Activated T-helper 1 cell treated with anti-CD3 and anti-CD28 coated beads, Interleukin-12 subunit alpha, Interleukin-12 subunit beta, Interleukin-2, Interleukin-4 antibody, amounts not matched to agents 30 ng/mL and 10 ng/mL and 1 ng/mL, durations not matched to agents 14 hours and 24 hours and 36 hours (primary cell): ENCODE measurements around the gene GINS2. TPM values are rescaled to one million over a fixed set of nuclear protein-coding genes. Genes with fewer than 3 reads are reported as not detected.

ENCODE experiments used
- DNase-seq: peaks from one replicate; pipeline ENCODE4 v3.0.0; 2021; ENCODE audit warnings: low spot score
- H3K27ac Mint-ChIP-seq: one replicate; pipeline ENCODE4 v1.8.0; 2021; ENCODE audit warnings: mild to moderate bottlenecking, mixed read lengths
- H3K27me3 Mint-ChIP-seq: one replicate; pipeline ENCODE4 v1.8.0; 2022; ENCODE audit warnings: mild to moderate bottlenecking, moderate library complexity, mixed read lengths; ENCODE audit not compliant: insufficient read depth
- H3K36me3 Mint-ChIP-seq: one replicate; pipeline ENCODE4 v1.8.0; 2021; ENCODE audit warnings: low read depth, mixed read lengths
- H3K4me1 Mint-ChIP-seq: one replicate; pipeline ENCODE4 v1.8.0; 2021; ENCODE audit warnings: low read depth, mixed read lengths
- H3K4me3 Mint-ChIP-seq: one replicate; pipeline ENCODE4 v1.8.0; 2021; ENCODE audit warnings: mild to moderate bottlenecking, moderate library complexity, mixed read lengths
- H3K9me3 Mint-ChIP-seq: one replicate; pipeline ENCODE4 v1.8.0; 2021; ENCODE audit warnings: mixed read lengths
- intact Hi-C: fragments of 100-400 bp; cut with micrococcal nuclease; formaldehyde crosslinking; loops from one replicate; pipeline ENCODE4 v1.15.1; 2024
- total RNA-seq: library from RNA; stranded (reverse); gene quantifications from 2 replicates; pipeline ENCODE4 v1.2.3, GENCODE V29; 2022

Gene GINS2
- total RNA-seq, 1 donor from 2014 or later, result 87.2 TPM

- Mint-ChIP-seq H3K9me3 (no peaks in the 10 kb centered on the region), H3K27ac (no peak overlapping the region), H3K27me3 (no peaks in the 10 kb centered on the region), H3K36me3 (peaks cover 5% of the 10 kb centered on the region), H3K4me3 (no peak overlapping the region), H3K4me1 (no peaks in the 10 kb centered on the region)
- no peak for DNase-seq
- intact Hi-C loops, result loop anchor here (1.0 kb wide), 1 partner anchor 59 kb away; no protein-coding TSS in a partner anchor
These were observed 29.4 kb downstream of the GINS2 start for GRCh38 chr16:85659336-85659735.

GRCh38 chr16:85658504-85659326 lies 30.0 kb downstream of the GINS2 start:
- intact Hi-C loops, result loop anchor here (1.0 kb wide), 1 partner anchor 60 kb away; no protein-coding TSS in a partner anchor
- Mint-ChIP-seq H3K27ac (no peak overlapping the region), H3K4me1 (no peaks in the 10 kb centered on the region)

GRCh38 chr16:85657996-85658395 lies 30.8 kb downstream of the GINS2 start:
- no peaks in the 10 kb centered on the region for H3K9me3 Mint-ChIP-seq
- H3K27ac Mint-ChIP-seq, result no peak overlapping the region
- intact Hi-C loops, result no loop called here
- H3K36me3 Mint-ChIP-seq, result peaks cover 5% of the 10 kb centered on the region
- no peak overlapping the region for H3K4me3 Mint-ChIP-seq
- no peak for DNase-seq
- H3K27me3 Mint-ChIP-seq, result no peaks in the 10 kb centered on the region
- H3K4me1 Mint-ChIP-seq, result no peaks in the 10 kb centered on the region

More at GRCh38 chr16:85658504-85659326, 30.0 kb downstream of the GINS2 start:
- Mint-ChIP-seq H3K9me3 (no peaks in the 10 kb centered on the region), H3K4me3 (no peak overlapping the region), H3K36me3 (peaks cover 5% of the 10 kb centered on the region), H3K27me3 (no peaks in the 10 kb centered on the region)
- DNase-seq, result no peak

- Mint-ChIP-seq H3K9me3 (no peaks in the 10 kb centered on the region), H3K27ac (no peak overlapping the region), H3K27me3 (no peaks in the 10 kb centered on the region), H3K4me1 (no peaks in the 10 kb centered on the region), H3K4me3 (no peak overlapping the region), H3K36me3 (peaks cover 5% of the 10 kb centered on the region)
- intact Hi-C loops, result no loop called here
- no peak for DNase-seq
These were observed 31.5 kb downstream of the GINS2 start for GRCh38 chr16:85657267-85657650.

GRCh38 chr16:85656351-85657266 lies 32.1 kb downstream of the GINS2 start:
- intact Hi-C loops, result no loop called here
- no peaks in the 10 kb centered on the region for H3K4me1 Mint-ChIP-seq
- H3K27ac Mint-ChIP-seq, result no peak overlapping the region
- no peak for DNase-seq
- H3K36me3 Mint-ChIP-seq, result peaks cover 5% of the 10 kb centered on the region
- H3K4me3 Mint-ChIP-seq, result no peak overlapping the region
- no peaks in the 10 kb centered on the region for H3K27me3 Mint-ChIP-seq
- H3K9me3 Mint-ChIP-seq, result no peaks in the 10 kb centered on the region

- Mint-ChIP-seq H3K36me3 (peaks cover 5% of the 10 kb centered on the region), H3K27ac (no peak overlapping the region), H3K4me1 (no peaks in the 10 kb centered on the region), H3K9me3 (no peaks in the 10 kb centered on the region), H3K27me3 (no peaks in the 10 kb centered on the region), H3K4me3 (no peak overlapping the region)
- no peak for DNase-seq
- intact Hi-C loops, result no loop called here
These were observed 33.3 kb downstream of the GINS2 start for GRCh38 chr16:85655216-85656129.

- no peak for DNase-seq
- H3K9me3 Mint-ChIP-seq, result no peaks in the 10 kb centered on the region
- intact Hi-C loops, result no loop called here
- no peaks in the 10 kb centered on the region for H3K4me1 Mint-ChIP-seq
- no peak overlapping the region for H3K27ac Mint-ChIP-seq
- no peak overlapping the region for H3K4me3 Mint-ChIP-seq
- peaks cover 2% of the 10 kb centered on the region for H3K36me3 Mint-ChIP-seq
- H3K27me3 Mint-ChIP-seq, result no peaks in the 10 kb centered on the region
These were observed 34.3 kb downstream of the GINS2 start for GRCh38 chr16:85654251-85655095.

GRCh38 chr16:85653290-85653891 lies 35.4 kb downstream of the GINS2 start:
- H3K27me3 Mint-ChIP-seq, result no peaks in the 10 kb centered on the region
- intact Hi-C loops, result no loop called here
- H3K36me3 Mint-ChIP-seq, result peaks cover 2% of the 10 kb centered on the region
- no peaks in the 10 kb centered on the region for H3K9me3 Mint-ChIP-seq
- H3K27ac Mint-ChIP-seq, result no peak overlapping the region
- no peak for DNase-seq
- H3K4me3 Mint-ChIP-seq, result no peak overlapping the region
- no peaks in the 10 kb centered on the region for H3K4me1 Mint-ChIP-seq

GRCh38 chr16:85652431-85653221 lies 36.1 kb downstream of the GINS2 start:
- Mint-ChIP-seq H3K4me3 (no peak overlapping the region), H3K36me3 (peaks cover 1% of the 10 kb centered on the region), H3K4me1 (no peaks in the 10 kb centered on the region), H3K9me3 (no peaks in the 10 kb centered on the region), H3K27ac (no peak overlapping the region), H3K27me3 (no peaks in the 10 kb centered on the region)
- intact Hi-C loops, result no loop called here
- DNase-seq, result no peak

GRCh38 chr16:85651629-85652430 lies 36.9 kb downstream of the GINS2 start:
- Mint-ChIP-seq H3K4me1 (no peaks in the 10 kb centered on the region), H3K27me3 (no peaks in the 10 kb centered on the region), H3K27ac (no peak overlapping the region), H3K36me3 (no peaks in the 10 kb centered on the region), H3K4me3 (no peak overlapping the region), H3K9me3 (no peaks in the 10 kb centered on the region)
- intact Hi-C loops, result no loop called here
- DNase-seq, result no peak
